GM12878 (cell line): ENCODE results near the gene FDXACB1. TPM values are rescaled to one million over a fixed set of nuclear protein-coding genes. Genes with fewer than 3 reads are reported as not detected.

Experiments
- ATAC-seq: fragments of 200-7000 bp; cut with Tn5 transposase; 3 replicates; pipeline ENCODE4 v1.9.1; 2020; ENCODE audit warnings: mild to moderate bottlenecking, moderate library complexity
- BruUV-seq: library from RNA; stranded (reverse); fragments of 400-500 nt; replicated peaks from 2 replicates; lab custom pipeline; 2021; lab: Mats Ljungman, UMichigan
- CTCF ChIA-PET: fragments of 300-600 bp; sonication (Branson Sonifier 250); formaldehyde crosslinking; extraction: SDS; loops from one replicate; lab custom pipeline; 2021; ENCODE audit warnings: inconsistent platforms; lab: Yijun Ruan, JAX
- POLR2A ChIA-PET: fragments of 350-600 bp; formaldehyde crosslinking; extraction: SDS; loops from one replicate; lab custom pipeline; 2021; ENCODE audit warnings: inconsistent platforms; lab: Charles Lee
- RAD21 ChIA-PET: fragments of 300-600 bp; sonication (Branson Sonifier 250); formaldehyde crosslinking; loops from one replicate; lab custom pipeline; 2023; ENCODE audit warnings: antibody characterized with exemption; ENCODE audit not compliant: unreplicated experiment; lab: Charles Lee
- SMC1A ChIA-PET: fragments of 300-600 bp; sonication (Branson Sonifier 250); formaldehyde crosslinking; loops from one replicate; lab custom pipeline; 2023; ENCODE audit not compliant: unreplicated experiment, uncharacterized antibody; lab: Charles Lee
- DNase-seq: peaks from one replicate; pipeline ENCODE4 v3.0.0-alpha.2; 2011; ENCODE audit warnings: low read depth, low spot score
- FAIRE-seq: peaks from 3 replicates; lab custom pipeline; 2011; peaks lifted over from hg19 to GRCh38; lab: Jason Lieb, UNC
- H2AFZ ChIP-seq: 2 replicates; pipeline ENCODE4 v1.6.0; 2011; ENCODE audit warnings: low read depth, low read length, control low read depth; ENCODE audit not compliant: control insufficient read depth
- H3K27ac ChIP-seq: 2 replicates; pipeline ENCODE4 v1.5.1; 2011; ENCODE audit warnings: control low read depth; ENCODE audit not compliant: control insufficient read depth, insufficient read depth
- H3K27me3 ChIP-seq, 2 experiments: replicated peaks in 1 of 2; 2 replicates each; pipeline versions ENCODE4 v1.6.0 to v1.6.1; 2011; ENCODE audit warnings: low read length in 1 of 2; ENCODE audit not compliant: control insufficient read depth in 2 of 2, insufficient read depth in 2 of 2
- H3K36me3 ChIP-seq, 2 experiments: 2 replicates each; pipeline ENCODE4 v1.5.1; 2011; ENCODE audit warnings: low read length in 1 of 2; ENCODE audit not compliant: control insufficient read depth in 2 of 2, insufficient read depth in 2 of 2
- H3K4me1 ChIP-seq: 2 replicates; pipeline ENCODE4 v1.6.1; 2011; ENCODE audit warnings: mild to moderate bottlenecking, low read length, moderate library complexity, mixed read lengths; ENCODE audit not compliant: control insufficient read depth, insufficient read depth
- H3K4me2 ChIP-seq: 2 replicates; pipeline ENCODE4 v1.6.0; 2011; ENCODE audit warnings: control low read depth; ENCODE audit not compliant: control insufficient read depth, insufficient read depth
- H3K4me3 ChIP-seq: fragments of 200-600 bp; sonication (generic); 2 replicates; pipeline ENCODE4 v1.5.1; 2016
- H3K79me2 ChIP-seq: 2 replicates; pipeline ENCODE4 v1.6.0; 2011; ENCODE audit warnings: low read length; ENCODE audit not compliant: control insufficient read depth, insufficient read depth
- H3K9ac ChIP-seq: 2 replicates; pipeline ENCODE4 v1.8.0; 2011; ENCODE audit warnings: low read length, control low read depth, mixed read lengths; ENCODE audit not compliant: control insufficient read depth, insufficient read depth
- H3K9me3 ChIP-seq: replicated peaks from 3 replicates; pipeline ENCODE4 v1.5.1; 2011; ENCODE audit warnings: mild to moderate bottlenecking, low read length; ENCODE audit not compliant: control insufficient read depth, insufficient read depth
- H4K20me1 ChIP-seq: 2 replicates; pipeline ENCODE4 v1.6.0; 2011; ENCODE audit not compliant: control insufficient read depth, insufficient read depth
- ASH2L ChIP-seq: fragments of 300-600, 200-600 bp; sonication (generic); IDR thresholded peaks from 2 replicates; pipeline ENCODE4 v1.6.1; 2017; ENCODE audit warnings: low read depth, mild to moderate bottlenecking, borderline replicate concordance
- ATF7 ChIP-seq: fragments of 450-650 bp; IDR thresholded peaks from 2 replicates; pipeline ENCODE4 v1.6.1; 2016; ENCODE audit warnings: low read depth, mild to moderate bottlenecking
- BMI1 ChIP-seq: fragments of 450-650 bp; IDR thresholded peaks from 2 replicates; pipeline ENCODE4 v1.6.1; 2016; ENCODE audit warnings: mild to moderate bottlenecking, moderate library complexity, borderline replicate concordance
- BRCA1 ChIP-seq: IDR thresholded peaks from 2 replicates; pipeline ENCODE4 v1.6.1; 2011; ENCODE audit warnings: low read depth, low read length, improper control_type of control experiment
- CHD2 ChIP-seq: IDR thresholded peaks from 2 replicates; pipeline ENCODE4 v1.6.1; 2011; ENCODE audit warnings: low read depth, low read length, improper control_type of control experiment, borderline replicate concordance
- E4F1 ChIP-seq: fragments of 450-650 bp; IDR thresholded peaks from 2 replicates; pipeline ENCODE4 v1.6.1; 2018; ENCODE audit warnings: borderline replicate concordance, mild to moderate bottlenecking; ENCODE audit not compliant: partially characterized antibody
- EP300 ChIP-seq, 2 experiments: fragments of 150-350 bp in 1 of 2; IDR thresholded peaks; 2 replicates each; pipeline ENCODE4 v1.6.1; 2011 to 2012; ENCODE audit warnings: low read depth in 2 of 2, low read length in 2 of 2, borderline replicate concordance in 1 of 2, improper control_type of control experiment in 1 of 2, inconsistent platforms in 1 of 2; ENCODE audit not compliant: control insufficient read depth in 1 of 2
- ETV6 ChIP-seq, 2 experiments: fragments of 450-650 bp in 1 of 2; IDR thresholded peaks in 1 of 2; conservative IDR thresholded peaks in 1 of 2; 2 replicates each; pipeline ENCODE4 v1.6.1; 2014; ENCODE audit warnings: antibody characterized with exemption in 1 of 2, borderline replicate concordance in 1 of 2, low read depth in 1 of 2, mild to moderate bottlenecking in 1 of 2, moderate library complexity in 1 of 2
- EZH2 ChIP-seq: IDR thresholded peaks from 2 replicates; pipeline ENCODE4 v1.6.1; 2012; ENCODE audit warnings: low read depth, mild to moderate bottlenecking, control low read depth, inconsistent platforms, low read length, borderline replicate concordance; ENCODE audit not compliant: control insufficient read depth
- FOS ChIP-seq: IDR thresholded peaks from 3 replicates; pipeline ENCODE4 v1.6.1; 2011; ENCODE audit warnings: borderline replicate concordance; ENCODE audit not compliant: insufficient read length; ENCODE audit errors: extremely low read depth
- GATAD2B ChIP-seq: fragments of 450-650 bp; conservative IDR thresholded peaks from 2 replicates; pipeline ENCODE4 v1.6.1; 2017; ENCODE audit warnings: low read depth, mild to moderate bottlenecking, moderate library complexity
- HDAC2 ChIP-seq: fragments of 200-600 bp; sonication (generic); IDR thresholded peaks from 2 replicates; pipeline ENCODE4 v1.6.1; 2017
- KAT2A ChIP-seq: conservative IDR thresholded peaks from 2 replicates; pipeline ENCODE4 v1.6.1; 2011; ENCODE audit warnings: low read depth, low read length; ENCODE audit not compliant: control insufficient read depth
- KLF5 ChIP-seq: fragments of 450-650 bp; IDR thresholded peaks from 2 replicates; pipeline ENCODE4 v1.6.1; 2014; ENCODE audit warnings: mild to moderate bottlenecking; ENCODE audit not compliant: partially characterized antibody
- MXI1 ChIP-seq: fragments of 150-350 bp; IDR thresholded peaks from 2 replicates; pipeline ENCODE4 v1.6.1; 2011; ENCODE audit warnings: low read depth, mild to moderate bottlenecking, inconsistent platforms, low read length, improper control_type of control experiment
- NRF1 ChIP-seq: conservative IDR thresholded peaks from 2 replicates; pipeline ENCODE4 v1.6.1; 2011; ENCODE audit warnings: mild to moderate bottlenecking, low read depth, low read length, improper control_type of control experiment
- WRNIP1 ChIP-seq: IDR thresholded peaks from 2 replicates; pipeline ENCODE4 v1.6.1; 2011; ENCODE audit warnings: low read depth, low read length, improper control_type of control experiment, borderline replicate concordance
- ZNF622 ChIP-seq: fragments of 450-650 bp; IDR thresholded peaks from 2 replicates; pipeline ENCODE4 v1.6.1; 2017; ENCODE audit warnings: mild to moderate bottlenecking, inconsistent platforms
- WGBS: methylation state at CpG from one replicate; pipeline ENCODE4 v1.1.6; 2016; ENCODE audit warnings: low lambda C conversion rate; ENCODE audit not compliant: insufficient replicate concordance, insufficient coverage; ENCODE audit errors: missing lambda C conversion rate; 5-methylcytosine and 5-hydroxymethylcytosine counted together
- in situ Hi-C: fragments of 300-500 bp; cut with MboI; formaldehyde crosslinking; loops from 9 replicates; pipeline ENCODE4 v1.14.3; 2018; ENCODE audit warnings: mixed read lengths
- intact Hi-C: fragments of 100-400 bp; cut with micrococcal nuclease; formaldehyde crosslinking; loops from one replicate; pipeline ENCODE4 v1.14.2; 2022; ENCODE audit not compliant: unreplicated experiment
- polyA plus RNA-seq, 11 experiments: library from polyadenylated mRNA; depleted of rRNA in 4 of 11; unstranded in 6 of 11; stranded (reverse) in 5 of 11; fragments of >200 nt; fragmentation: Nextera tagmentation in 4 of 11; fragmentation: Illumina TruSeq in 1 of 11; extraction: Ambion mirVana in 4 of 11; extraction: Trizol in 1 of 11; gene quantifications; 1 replicate in 1 of 11; 2 replicates in 10 of 11; pipeline versions ENCODE4 v1.2.1 to v1.2.3, GENCODE V29; 2011 to 2016; ENCODE audit warnings: inconsistent platforms in 2 of 11, missing spikeins in 2 of 11, low read depth in 1 of 11
- total RNA-seq, 4 experiments: library from RNA; depleted of rRNA in 3 of 4; stranded (reverse); fragments of >200 nt in 3 of 4; fragmentation: Illumina TruSeq in 1 of 4; extraction: Trizol in 1 of 4; gene quantifications; 2 replicates each; pipeline versions ENCODE4 v1.2.1 to v1.2.3, GENCODE V29; 2013 to 2021
- TF ChIP-seq, protein P1 (sequence below): IDR thresholded peaks from 2 replicates; pipeline ENCODE4 v1.6.1; 2011; ENCODE audit warnings: low read depth, mild to moderate bottlenecking, low read length, moderate library complexity, borderline replicate concordance; ENCODE audit errors: extremely low read depth

FDXACB1 gene
- total and polyA plus RNA-seq, 10 of the 15 experiments (the other 5 are each of a cell fraction or from before 2014, with no cell fraction given), result 7.4 to 13.3 (median 9.7) TPM

- Histone ChIP-seq H3K9me3 (no peaks in the 10 kb centered on the region), H3K4me3 (peak within 1 kb of the TSS; percentile 79), H3K4me1 (peaks cover 4% of the 10 kb centered on the region; the same call in 1 of the 2 replicates), H3K27ac (peak within 1 kb of the TSS; percentile 72), H3K4me2 (peak within 1 kb of the TSS; percentile 91), H3K36me3 (peaks cover 0 to 10% of the 10 kb centered on the region in 2 experiments; a peak in 1 of 4 replicates), H4K20me1 (no peaks in the 10 kb centered on the region), H3K27me3 (no peaks in the 10 kb centered on the region), H2AFZ (peak within 1 kb of the TSS; percentile 93), H3K9ac (peak within 1 kb of the TSS; percentile 64), H3K79me2 (peaks cover 10% of the 10 kb centered on the region)
- ChIA-PET RAD21 (interaction anchor here (0.6 to 2.5 kb wide), 22 partner anchors 9 to 764 kb away, joined by 3 to 13 read pairs (median 3); partner anchors contain the start of gene CFAP68), CTCF (interaction anchor here (0.6 to 3.2 kb wide), 20 partner anchors 7 to 409 kb away, joined by 3 to 21 read pairs (median 4); partner anchors contain the start of genes CFAP68, FDXACB1 and SIK2), SMC1A (interaction anchor here (0.8 to 3.2 kb wide), 14 partner anchors 9 to 356 kb away, joined by 3 to 14 read pairs (median 4); no protein-coding TSS in a partner anchor), POLR2A (interaction anchor here (0.6 to 1.4 kb wide), 14 partner anchors 9 to 1553 kb away, joined by 3 to 12 read pairs (median 4); no protein-coding TSS in a partner anchor)
- TSS peak; percentile 61 for BruUV-seq
- intact Hi-C loops (loop anchor here (10.0 kb wide), 1 partner anchor 354 kb away; the partner anchor contains the start of gene PTS), in situ Hi-C loops (no loop called here)
- WGBS, result under 1% methylated on average over 51 of the region's 51 CpGs
- ATAC-seq (peak; percentile 96), FAIRE-seq (no peak), DNase-seq (peak; percentile 56)
- TF ChIP-seq BRCA1 (no peak), KAT2A (no peak), HDAC2 (no peak), ATF7 (no peak), ETV6 (conservative IDR thresholded peaks at IDR 0.05 in 1 of 2, IDR thresholded peaks at IDR 0.05 in 1 of 2; ENCODE audit: borderline replicate concordance in 1 of 2, low read depth in 1 of 2) (no peak), ZNF622 (no peak), NRF1 (no peak), CHD2 (no peak), GATAD2B (peak; percentile 83), E4F1 (no peak), ASH2L (peak; percentile 97; the same call in 1 of the 2 replicates), WRNIP1 (no peak), MXI1 (peak; percentile 65; the same call in 1 of the 2 replicates), EZH2 (no peak), FOS (no peak), BMI1 (no peak), EP300 (IDR thresholded peaks at IDR 0.05; ENCODE audit: borderline replicate concordance in 1 of 2, control insufficient read depth in 1 of 2, low read depth in 2 of 2, low read length in 2 of 2) (no peak), KLF5 (peak; percentile 62)
- TF ChIP-seq, protein P1, sequence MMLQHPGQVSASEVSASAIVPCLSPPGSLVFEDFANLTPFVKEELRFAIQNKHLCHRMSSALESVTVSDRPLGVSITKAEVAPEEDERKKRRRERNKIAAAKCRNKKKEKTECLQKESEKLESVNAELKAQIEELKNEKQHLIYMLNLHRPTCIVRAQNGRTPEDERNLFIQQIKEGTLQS, result no peak
These were observed 7.9 kb downstream of the FDXACB1 start, which contains the start of gene ALG9 for GRCh38 chr11:111870886-111871692. Gene ALG9 (minus strand): TSS chr11:111871581. CDS start chr11:111871482, 99 bp downstream.
